GM18907 (cell line): ENCODE measurements around the gene SENP2.
"Not testable (repeated sequence)": the region's sequence is repeated elsewhere in the genome, so short reads cannot be mapped to it uniquely, and the experiment has no call there.

Experiments
- ATAC-seq: cut with Tn5 transposase; IDR thresholded peaks from one replicate; pipeline ENCODE4 v1.9.1; 2021; ENCODE audit warnings: mild to moderate bottlenecking, moderate library complexity; ENCODE audit not compliant: unreplicated experiment

Gene SENP2

DNA sequence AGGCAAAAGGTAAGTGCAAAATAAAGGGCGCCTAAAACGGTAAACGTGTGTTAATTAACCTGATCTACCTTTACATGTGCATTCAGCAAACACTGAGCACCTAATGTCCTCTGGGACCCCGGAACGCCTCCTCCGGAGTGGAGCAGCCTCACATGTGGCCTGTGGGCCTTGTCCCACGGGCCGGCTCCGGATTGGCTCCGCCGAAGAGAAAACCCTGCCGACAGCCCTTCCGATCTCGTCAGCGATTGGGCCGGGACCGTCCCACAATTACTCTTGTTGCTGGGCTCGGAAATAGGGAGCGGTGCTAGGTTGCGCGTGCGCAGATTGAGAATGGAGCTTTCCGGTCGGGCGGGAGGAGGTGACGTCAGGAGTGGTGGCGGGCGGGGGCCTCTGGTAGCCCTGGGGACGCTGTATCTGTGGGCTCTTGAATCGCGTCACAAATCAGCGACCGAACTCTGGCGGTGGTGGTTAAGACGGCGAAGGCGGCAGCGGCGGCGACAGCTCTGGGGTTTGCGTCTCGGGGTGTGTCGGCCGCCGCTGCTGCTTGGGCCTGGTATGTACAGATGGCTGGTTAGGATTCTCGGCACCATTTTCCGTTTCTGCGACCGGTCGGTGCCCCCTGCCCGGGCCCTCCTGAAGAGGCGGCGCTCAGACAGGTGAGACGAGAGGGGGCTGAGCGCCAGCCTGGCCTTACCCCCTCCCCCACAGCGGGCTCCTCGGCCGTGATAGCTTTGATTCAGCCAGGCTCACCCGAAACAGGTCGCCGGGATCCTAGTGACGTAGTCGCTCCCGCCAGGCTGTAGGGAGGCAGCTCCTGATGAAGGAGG, at the start of gene SENP2:
TSS of gene SENP2 (plus strand) at position 437 of the 827 bp plus-strand sequence. CDS start at position 556, 119 bp downstream.
- peak; percentile 96 for ATAC-seq

GRCh38 chr3:185537369-185537970, 48.6 kb upstream of the SENP2 start:
- ATAC-seq = peak; percentile 99

GRCh38 chr3:185539934-185540333, 46.2 kb upstream of the SENP2 start:
- ATAC-seq = no peak

DNA sequence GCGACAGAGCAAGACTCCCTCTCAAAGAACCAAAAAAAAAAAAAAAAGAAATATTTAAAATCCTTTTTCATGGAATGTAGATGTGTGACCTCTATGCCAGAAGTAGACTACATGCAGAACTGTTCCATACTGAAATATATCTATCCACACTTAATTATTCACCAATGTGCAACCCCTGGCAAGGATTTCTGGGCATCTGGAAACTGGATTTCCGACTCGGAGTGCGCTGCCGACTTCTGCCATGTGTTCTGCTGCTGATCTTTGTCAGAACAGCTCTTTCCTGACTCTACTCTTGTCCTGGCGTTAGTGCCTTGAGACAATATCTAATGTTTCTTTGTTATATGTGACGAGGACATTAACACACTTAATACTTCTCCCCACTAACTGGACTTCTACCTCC, 45.4 kb upstream of the SENP2 start:
- ATAC-seq = no peak

DNA sequence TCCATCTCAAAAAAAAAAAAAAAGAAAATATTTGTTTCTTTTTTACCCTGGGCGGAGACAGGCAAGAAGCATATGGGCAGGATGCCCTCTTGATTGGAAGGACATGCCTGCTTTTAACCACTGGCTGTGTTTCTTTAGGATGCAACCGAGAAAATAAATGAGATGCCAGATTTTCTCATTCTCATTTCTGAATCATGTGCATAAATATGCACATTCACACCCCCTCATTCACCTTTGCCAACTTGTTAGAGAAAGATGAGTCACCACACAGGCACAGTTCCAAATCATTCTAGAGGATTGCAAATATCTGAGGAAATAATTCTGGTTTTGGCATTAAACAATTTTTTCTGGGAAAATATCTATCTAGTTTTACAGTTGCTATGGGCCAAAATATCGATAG, 37.0 kb upstream of the SENP2 start:
- ATAC-seq = no peak

DNA sequence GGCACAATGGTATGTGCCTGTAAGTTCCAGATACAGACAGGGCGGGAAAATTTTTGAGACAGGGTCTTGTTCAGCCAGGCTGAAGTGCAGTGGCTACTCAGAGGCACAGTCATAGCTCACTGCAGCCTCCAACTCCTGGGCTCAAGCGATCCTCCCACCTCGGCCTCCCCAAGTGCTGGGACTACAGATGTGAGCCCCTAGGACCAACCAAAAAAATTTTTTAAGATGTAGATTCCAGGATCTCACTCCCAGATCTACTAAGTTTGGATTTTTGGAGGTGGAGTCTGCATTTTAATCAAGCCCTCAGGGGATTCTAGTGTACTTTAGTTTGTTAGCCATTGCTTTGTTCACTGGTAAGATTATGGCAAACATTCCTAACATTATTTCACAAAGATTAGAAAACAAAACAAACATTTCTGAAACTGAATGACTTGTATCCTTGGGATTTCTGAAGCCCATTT, 36.4 kb upstream of the SENP2 start:
- ATAC-seq = no peak

GRCh38 chr3:185552358-185552877, 33.7 kb upstream of the SENP2 start, which contains the start of gene LIPH:
Gene LIPH (minus strand): TSS chr3:185552588. CDS start chr3:185552471, 117 bp downstream.
- peak; percentile 86 for ATAC-seq

DNA sequence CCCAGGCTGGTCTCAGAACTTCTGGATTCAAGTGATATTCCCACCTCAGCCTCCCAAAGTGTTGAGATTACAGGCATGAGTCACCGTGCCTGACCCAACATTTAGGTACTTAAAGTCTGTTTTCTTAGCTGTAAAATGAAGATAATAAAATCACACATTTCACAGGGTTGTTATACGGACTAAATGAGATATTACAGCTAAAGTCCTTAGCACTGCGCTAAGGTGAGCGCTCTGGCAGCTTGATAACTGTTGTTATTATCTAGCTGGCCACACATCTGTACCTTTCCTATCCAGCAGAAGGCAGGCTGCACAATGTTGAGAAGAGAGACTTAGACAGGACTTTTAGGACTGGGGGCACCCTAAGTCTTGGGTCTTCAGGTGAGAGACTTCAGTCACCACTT, 31.0 kb upstream of the SENP2 start:
- no peak for ATAC-seq

DNA sequence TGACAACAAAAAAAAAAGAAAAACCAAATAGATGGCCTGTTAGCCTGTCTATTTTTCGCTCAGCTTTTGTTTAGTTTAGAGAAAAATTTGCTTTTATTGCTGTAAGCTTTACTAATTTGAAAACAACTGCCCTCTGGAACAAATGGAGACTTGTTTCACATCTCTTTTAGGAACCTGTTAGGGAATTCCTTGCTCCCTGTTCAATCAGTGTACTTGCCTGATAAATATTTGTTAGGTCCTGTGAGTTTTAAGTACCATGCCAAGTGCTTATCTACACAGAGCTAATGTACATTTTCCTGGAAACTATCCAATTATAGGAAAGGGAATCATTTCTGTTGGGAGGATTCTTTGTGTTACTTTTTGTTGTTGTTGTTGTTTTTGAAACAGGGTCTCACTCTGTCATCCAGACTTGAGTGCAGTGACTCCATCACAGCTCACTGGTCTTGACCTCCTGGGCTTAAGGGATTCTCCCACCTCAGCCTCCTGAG, 30.2 kb upstream of the SENP2 start:
- ATAC-seq = no peak

DNA sequence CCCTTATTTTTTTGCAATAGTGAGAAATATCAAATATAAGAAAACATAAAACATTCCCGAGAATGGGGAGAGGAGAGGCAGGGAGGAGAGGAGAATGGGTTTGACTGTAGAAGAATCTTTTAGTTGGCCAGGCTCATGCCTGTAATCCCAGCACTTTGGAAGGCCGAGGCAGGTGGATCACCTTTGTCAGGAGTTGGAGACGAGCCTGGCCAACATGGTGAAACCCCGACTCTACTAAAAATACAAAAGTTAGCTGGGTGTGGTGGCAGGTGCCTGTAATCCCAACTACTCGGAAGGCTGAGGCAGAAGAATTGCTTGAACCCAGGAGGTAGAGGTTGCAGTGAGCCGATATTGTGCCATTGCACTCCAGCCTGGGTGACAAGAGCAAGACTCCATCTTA, 29.5 kb upstream of the SENP2 start:
- ATAC-seq = not testable (repeated sequence)

DNA sequence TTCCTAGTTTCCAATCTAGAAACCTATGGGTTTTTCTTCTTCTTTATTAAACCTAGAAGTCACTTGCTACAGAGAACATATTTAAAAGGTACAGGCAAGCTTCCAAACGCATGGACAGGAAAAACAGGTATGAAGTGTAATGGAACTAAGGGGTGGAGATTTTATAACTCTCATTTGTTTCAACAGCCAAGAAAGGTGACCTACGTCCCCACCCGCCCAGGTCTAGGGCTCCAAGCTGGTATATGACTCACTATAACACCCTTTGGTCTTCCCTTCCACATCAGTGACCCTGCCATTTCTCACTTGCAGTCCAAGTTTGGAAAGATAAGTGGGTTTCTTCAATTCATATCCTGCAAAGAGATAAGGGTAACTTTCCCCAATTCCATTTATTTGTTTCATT, 27.7 kb upstream of the SENP2 start:
- ATAC-seq = no peak

DNA sequence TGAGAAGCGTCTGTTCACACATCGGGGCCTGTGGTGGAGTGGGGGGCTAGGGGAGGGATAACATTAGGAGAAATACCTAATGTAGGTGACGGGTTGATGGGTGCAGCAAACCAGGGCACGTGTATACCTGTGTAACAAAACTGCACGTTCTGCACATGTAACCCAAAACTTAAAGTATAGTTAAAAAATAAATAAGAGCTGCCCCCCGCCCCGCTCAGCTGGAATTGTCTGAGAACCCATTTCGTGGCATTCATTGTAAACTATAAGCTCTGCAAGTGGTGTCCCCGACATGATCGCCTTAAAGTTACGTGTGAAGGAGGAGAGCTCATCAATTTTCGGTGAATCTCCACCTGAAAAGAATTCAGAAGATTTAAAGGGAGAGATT, 26.4 kb upstream of the SENP2 start:
- no peak for ATAC-seq

- ATAC-seq = no peak
Measured at GRCh38 chr3:185560676-185561075, 25.4 kb upstream of the SENP2 start.

GRCh38 chr3:185561374-185561943, 24.6 kb upstream of the SENP2 start:
- peak; percentile 41 for ATAC-seq

DNA sequence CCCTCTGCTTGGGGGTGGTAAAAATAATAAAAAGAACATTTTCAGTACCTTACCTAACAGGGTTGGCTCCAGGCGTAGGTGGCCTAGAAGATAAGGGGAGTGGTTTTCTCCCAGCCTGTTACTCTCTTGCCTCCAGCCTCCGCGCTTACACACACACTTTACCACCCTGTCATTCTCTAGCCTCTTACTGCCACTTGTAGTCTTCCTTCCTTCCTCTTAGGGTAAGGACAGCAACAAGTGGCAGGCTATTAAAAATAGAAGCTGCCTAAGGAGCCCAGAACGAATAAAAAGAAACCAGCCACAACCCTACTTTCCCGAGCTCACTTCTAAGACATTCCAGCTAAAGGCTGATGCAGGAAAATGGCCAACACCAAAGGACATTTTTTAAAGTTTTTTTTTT, 24.1 kb upstream of the SENP2 start:
- peak; percentile 21 for ATAC-seq

DNA sequence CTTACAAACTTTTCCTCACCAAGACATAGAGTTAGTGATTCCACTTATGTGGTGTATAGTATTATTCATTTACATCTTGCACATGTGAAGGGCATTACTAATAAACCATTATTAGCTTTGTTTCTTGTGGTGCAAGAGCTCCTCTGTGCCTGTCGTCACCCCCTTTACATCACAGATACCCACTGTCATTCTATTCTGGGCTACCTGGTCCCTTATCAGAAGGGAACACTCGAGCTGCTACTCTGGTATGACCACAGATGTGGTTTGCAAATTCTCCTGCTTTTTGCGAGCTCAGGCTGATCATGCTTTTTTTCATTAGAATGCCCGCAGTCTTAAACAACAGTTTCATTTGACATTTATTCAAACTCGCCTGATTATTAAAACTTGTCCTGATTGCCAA, 13.9 kb upstream of the SENP2 start:
- ATAC-seq = no peak

DNA sequence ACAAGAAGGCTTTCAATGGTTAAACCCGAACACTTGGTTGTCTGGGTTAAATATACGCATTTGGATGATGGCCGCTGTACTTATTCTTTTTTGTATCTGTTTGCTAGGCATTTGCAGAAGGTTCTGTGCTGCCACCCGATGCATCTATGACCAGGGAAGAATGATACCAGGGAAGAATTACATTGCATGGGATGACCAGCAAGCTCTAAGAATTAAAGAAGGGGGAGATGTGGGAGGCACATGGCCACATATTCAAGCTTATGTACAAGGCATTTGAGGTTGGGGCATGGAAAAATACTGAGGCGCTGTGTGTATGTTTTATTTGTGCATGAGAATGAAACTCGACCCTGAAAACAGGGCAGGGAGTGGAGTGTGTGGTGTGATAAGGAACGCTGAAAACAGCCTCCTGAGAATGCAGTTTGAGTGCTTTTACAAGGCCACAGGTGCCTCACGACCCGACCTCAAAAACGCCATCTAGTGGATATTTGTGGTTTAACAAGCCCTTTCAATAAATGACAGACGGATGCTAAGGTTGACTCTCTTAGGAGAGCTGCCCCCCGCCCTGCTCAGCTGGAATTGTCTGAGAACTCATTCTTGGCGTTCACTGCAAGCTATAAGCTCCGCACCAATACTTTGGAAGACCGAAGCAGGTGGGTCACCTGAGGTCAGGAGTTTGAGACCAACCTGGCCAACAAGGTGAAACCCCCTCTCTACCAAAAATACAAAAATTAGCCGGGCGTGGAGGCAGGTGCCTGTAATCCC, 10.8 kb upstream of the SENP2 start:
- ATAC-seq = peak; percentile 64

DNA sequence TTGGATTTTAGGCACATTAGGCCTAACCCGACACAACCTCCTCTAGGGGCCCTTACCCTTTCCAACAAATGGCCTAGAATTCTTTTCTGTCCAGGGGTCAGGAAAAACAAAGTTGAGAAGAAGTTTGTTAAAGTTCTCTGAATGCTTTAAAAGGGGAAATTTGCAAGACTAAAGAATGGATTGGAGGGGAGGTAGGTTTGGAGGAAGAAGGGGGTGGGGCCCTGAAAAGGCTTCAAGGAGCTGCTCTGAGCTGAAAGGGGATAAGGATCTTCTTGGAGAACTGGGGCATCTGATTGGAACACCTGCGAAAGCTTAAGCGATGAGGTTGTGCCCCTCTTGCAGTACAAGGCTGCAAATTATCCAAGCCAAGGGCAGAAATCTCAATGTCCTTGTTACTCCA, 3.9 kb upstream of the SENP2 start:
- ATAC-seq = no peak

DNA sequence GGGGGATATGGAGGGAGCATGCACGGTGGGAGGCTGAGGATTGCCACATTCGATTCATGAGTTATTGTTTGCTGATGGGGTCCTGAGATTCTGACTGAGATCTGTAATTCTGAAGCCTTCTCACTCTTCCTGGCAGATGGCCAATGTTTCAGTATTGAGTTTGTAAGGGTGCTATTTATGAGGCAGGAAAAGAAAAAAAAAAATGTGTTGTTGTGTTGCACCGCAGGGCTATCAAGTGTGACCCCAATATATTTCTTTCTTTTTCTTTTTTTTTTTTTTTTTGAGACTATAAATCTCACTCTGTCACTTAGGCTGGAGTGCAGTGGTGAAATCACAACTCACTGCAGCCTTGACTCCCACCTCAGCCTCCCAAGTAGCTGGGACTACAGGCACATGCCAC, 3.2 kb upstream of the SENP2 start:
- no peak for ATAC-seq

DNA sequence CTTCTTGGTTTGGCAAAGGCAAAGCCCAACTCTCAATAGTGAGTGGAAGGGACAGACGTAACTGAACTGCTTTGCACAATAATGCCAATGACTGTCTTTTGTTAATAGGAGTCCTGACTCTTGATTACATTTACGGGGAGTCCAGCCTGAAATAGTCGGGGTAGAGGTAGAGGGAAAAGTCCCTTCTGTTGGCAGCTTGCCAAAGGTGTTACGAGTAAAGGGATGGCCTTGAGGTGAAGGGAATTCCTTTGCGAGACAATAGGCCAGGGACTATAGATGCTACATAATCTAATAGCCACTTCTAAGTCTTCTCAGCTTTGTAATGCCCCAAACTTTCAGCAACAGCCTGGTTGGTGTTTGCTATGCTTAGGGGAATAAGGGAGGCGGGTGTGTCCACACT, 2.2 kb upstream of the SENP2 start:
- ATAC-seq = no peak

GRCh38 chr3:185584686-185585085, 1.4 kb upstream of the SENP2 start:
- no peak for ATAC-seq
